ENCODE data around the gene KRTAP10-6. TPM values are rescaled to one million over a fixed set of nuclear protein-coding genes. Genes with fewer than 3 reads are reported as not detected.
"Not testable (repeated sequence)": the region's sequence is repeated elsewhere in the genome, so short reads cannot be mapped to it uniquely, and the experiment has no call there.

KRTAP10-6 gene
- total and polyA plus RNA-seq, 2 donors (not counting 1 experiment from before 2014, with no cell fraction given), result not detected

GRCh38 chr21:44558695-44559094, 33.6 kb downstream of the KRTAP10-6 start, which contains the start of gene KRTAP10-3:
Gene KRTAP10-3, minus strand, starts transcription at chr21:44558795. Its CDS starts 80 bp downstream, at chr21:44558715.
- Histone ChIP-seq H3K4me3 (ENCODE audit: control extremely low read depth in 1 of 5, extremely low read depth in 1 of 5, insufficient read depth in 1 of 5, low read depth in 2 of 5, low read length in 4 of 5) (no peak within 1 kb of the TSS), H3K9ac (ENCODE audit: low read length) (no peak within 1 kb of the TSS), H3K27ac (ENCODE audit: low read length in 2 of 2) (no peak within 1 kb of the TSS), H3K4me2 (replicated peaks; ENCODE audit: low read depth, low read length, poor library complexity, severe bottlenecking) (no peak within 1 kb of the TSS), H3K79me2 (ENCODE audit: control insufficient read depth, insufficient read depth, low read length) (no peaks in the 10 kb centered on the region), H3K36me3 (replicated peaks in 1 of 2; ENCODE audit: control extremely low read depth in 1 of 2, control insufficient read depth in 1 of 2, extremely low read depth in 1 of 2, insufficient read depth in 2 of 2, low read length in 1 of 2) (no peaks in the 10 kb centered on the region), H3K9me3 (ENCODE audit: control extremely low read depth in 1 of 3, control insufficient read depth in 2 of 3, insufficient read depth in 1 of 3, low read length in 2 of 3) (peaks cover 0 to 10% (median 4%) of the 10 kb centered on the region in 3 donors), H3K27me3 (replicated peaks in 1 of 4; ENCODE audit: control extremely low read depth in 1 of 4, control insufficient read depth in 3 of 4, insufficient read depth in 4 of 4, low read length in 3 of 4) (peaks cover 0 to 13% (median 4%) of the 10 kb centered on the region in 4 experiments), H2AFZ (ENCODE audit: insufficient read depth, low read depth, low read length, poor library complexity, severe bottlenecking) (no peak within 1 kb of the TSS), H3K4me1 (ENCODE audit: control insufficient read depth in 2 of 2, insufficient read depth in 2 of 2, low read length in 2 of 2) (peaks cover 0 to 11% of the 10 kb centered on the region in 2 donors), H4K20me1 (ENCODE audit: control insufficient read depth, insufficient read depth, low read length, poor library complexity, severe bottlenecking) (no peaks in the 10 kb centered on the region)
- no peak for TF ChIP-seq EZH2 (IDR thresholded peaks at IDR 0.05; ENCODE audit: borderline replicate concordance, insufficient read depth, low read depth, low read length, poor library complexity, severe bottlenecking)
- TF ChIP-seq, protein P1, sequence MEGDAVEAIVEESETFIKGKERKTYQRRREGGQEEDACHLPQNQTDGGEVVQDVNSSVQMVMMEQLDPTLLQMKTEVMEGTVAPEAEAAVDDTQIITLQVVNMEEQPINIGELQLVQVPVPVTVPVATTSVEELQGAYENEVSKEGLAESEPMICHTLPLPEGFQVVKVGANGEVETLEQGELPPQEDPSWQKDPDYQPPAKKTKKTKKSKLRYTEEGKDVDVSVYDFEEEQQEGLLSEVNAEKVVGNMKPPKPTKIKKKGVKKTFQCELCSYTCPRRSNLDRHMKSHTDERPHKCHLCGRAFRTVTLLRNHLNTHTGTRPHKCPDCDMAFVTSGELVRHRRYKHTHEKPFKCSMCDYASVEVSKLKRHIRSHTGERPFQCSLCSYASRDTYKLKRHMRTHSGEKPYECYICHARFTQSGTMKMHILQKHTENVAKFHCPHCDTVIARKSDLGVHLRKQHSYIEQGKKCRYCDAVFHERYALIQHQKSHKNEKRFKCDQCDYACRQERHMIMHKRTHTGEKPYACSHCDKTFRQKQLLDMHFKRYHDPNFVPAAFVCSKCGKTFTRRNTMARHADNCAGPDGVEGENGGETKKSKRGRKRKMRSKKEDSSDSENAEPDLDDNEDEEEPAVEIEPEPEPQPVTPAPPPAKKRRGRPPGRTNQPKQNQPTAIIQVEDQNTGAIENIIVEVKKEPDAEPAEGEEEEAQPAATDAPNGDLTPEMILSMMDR (IDR thresholded peaks at IDR 0.05), result no peak
- no peak for ATAC-seq (ENCODE audit: low read depth)
- Mint-ChIP-seq H3K27ac (no peak within 1 kb of the TSS), H3K4me1 (peaks cover 23% of the 10 kb centered on the region), H3K4me3 (no peak within 1 kb of the TSS), H3K9me3 (ENCODE audit: insufficient read depth) (peaks cover 9% of the 10 kb centered on the region), H3K27me3 (peaks cover 37% of the 10 kb centered on the region)
- POLR2A ChIA-PET, result no interaction called here
- intact Hi-C loops (cut with micrococcal nuclease), result no loop called here
- CTCF ChIA-PET, result no interaction called here
- WGBS (ENCODE audit: insufficient coverage), result 86% methylated on average over 5 of the region's 5 CpGs
- DNase-seq, result no peak

GRCh38 chr21:44558329-44558675, 34.0 kb downstream of the KRTAP10-6 start:
- ATAC-seq (ENCODE audit: low read depth); H3K27ac Mint-ChIP-seq; H2AFZ ChIP-seq (ENCODE audit: insufficient read depth, low read depth, low read length, poor library complexity, severe bottlenecking); POLR2A ChIA-PET; DNase-seq; H4K20me1 ChIP-seq (ENCODE audit: control insufficient read depth, insufficient read depth, low read length, poor library complexity, severe bottlenecking); intact Hi-C loops (cut with micrococcal nuclease); H3K36me3 ChIP-seq (replicated peaks in 1 of 2; ENCODE audit: control extremely low read depth in 1 of 2, control insufficient read depth in 1 of 2, extremely low read depth in 1 of 2, insufficient read depth in 2 of 2, low read length in 1 of 2); H3K9ac ChIP-seq (ENCODE audit: low read length); H3K9me3 Mint-ChIP-seq (ENCODE audit: insufficient read depth); H3K4me3 Mint-ChIP-seq; H3K79me2 ChIP-seq (ENCODE audit: control insufficient read depth, insufficient read depth, low read length); H3K4me2 ChIP-seq (replicated peaks; ENCODE audit: low read depth, low read length, poor library complexity, severe bottlenecking); H3K4me3 ChIP-seq (ENCODE audit: control extremely low read depth in 1 of 5, extremely low read depth in 1 of 5, insufficient read depth in 1 of 5, low read depth in 2 of 5, low read length in 4 of 5); H3K27ac ChIP-seq (ENCODE audit: low read length in 2 of 2): not testable (repeated sequence)
- H3K4me1 ChIP-seq (ENCODE audit: control insufficient read depth in 2 of 2, insufficient read depth in 2 of 2, low read length in 2 of 2), result peaks cover 0 to 11% of the 10 kb centered on the region in 2 donors
- H3K9me3 ChIP-seq (ENCODE audit: control extremely low read depth in 1 of 3, control insufficient read depth in 2 of 3, insufficient read depth in 1 of 3, low read length in 2 of 3), result peaks cover 0 to 10% (median 4%) of the 10 kb centered on the region in 3 donors
- Mint-ChIP-seq H3K27me3 (peaks cover 41% of the 10 kb centered on the region), H3K4me1 (peaks cover 23% of the 10 kb centered on the region)
- CTCF ChIA-PET, result interaction anchor here (1.2 kb wide), 1 partner anchor 381 kb away, joined by 3 read pairs; the partner anchor contains the start of gene SLX9
- WGBS (ENCODE audit: insufficient coverage), result 86% methylated on average over 9 of the region's 10 CpGs
- peaks cover 0 to 13% (median 4%) of the 10 kb centered on the region in 4 experiments for H3K27me3 ChIP-seq (replicated peaks in 1 of 4; ENCODE audit: control extremely low read depth in 1 of 4, control insufficient read depth in 3 of 4, insufficient read depth in 4 of 4, low read length in 3 of 4)

All from B cell (primary cell).